Measurements from ENCODE around the gene EP400.

Gene EP400

GRCh38 chr12:131987552-131987951 is 37.8 kb downstream of the EP400 start:
- no peak for DNase-seq (ENCODE audit: low read depth in 2 of 2)

DNA sequence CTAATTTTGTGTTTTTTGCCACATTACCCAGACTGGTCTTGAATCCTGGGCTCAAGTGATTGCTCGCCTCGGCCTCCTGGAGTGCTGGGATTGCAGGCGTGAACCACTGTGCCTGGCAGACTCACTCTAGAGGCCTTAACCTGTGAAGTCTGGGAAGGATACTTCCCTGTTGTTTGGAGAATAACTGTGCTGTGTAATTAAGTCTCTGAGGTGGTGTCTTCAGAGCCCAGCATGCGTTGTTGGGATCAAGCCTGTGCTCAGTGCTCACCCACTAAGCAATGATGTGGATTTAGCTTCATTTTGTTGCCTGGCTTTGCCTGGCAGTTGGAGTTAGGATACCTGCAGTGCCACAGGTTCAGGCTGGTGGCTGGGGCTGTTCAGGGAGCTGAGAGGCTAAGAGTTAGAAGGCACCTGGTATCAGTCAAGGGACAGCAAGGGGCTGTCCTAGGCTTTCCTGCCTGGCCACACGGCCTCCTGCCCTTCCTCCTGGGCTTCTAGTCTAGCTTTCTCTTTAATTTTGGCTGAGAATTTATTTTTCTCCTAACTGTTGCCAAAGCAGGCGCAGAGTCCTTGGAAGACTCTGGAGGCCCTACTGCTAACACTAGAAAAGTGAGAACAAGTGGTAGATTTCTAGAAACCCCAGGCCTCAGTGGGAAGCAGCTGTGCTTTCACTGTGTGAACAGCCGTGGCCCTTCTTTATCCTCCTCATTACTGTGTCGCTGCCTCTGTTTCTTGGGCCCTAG is 38.5 kb downstream of the EP400 start:
- no peak for DNase-seq (ENCODE audit: low read depth in 2 of 2)

GRCh38 chr12:131989021-131989420 is 39.3 kb downstream of the EP400 start:
- no peak for DNase-seq (ENCODE audit: low read depth in 2 of 2)

GRCh38 chr12:131990066-131990979 is 40.6 kb downstream of the EP400 start:
- no peak for DNase-seq (ENCODE audit: low read depth in 2 of 2)

GRCh38 chr12:131990980-131991305 is 41.2 kb downstream of the EP400 start:
- DNase-seq (ENCODE audit: low read depth in 2 of 2): no peak

DNA sequence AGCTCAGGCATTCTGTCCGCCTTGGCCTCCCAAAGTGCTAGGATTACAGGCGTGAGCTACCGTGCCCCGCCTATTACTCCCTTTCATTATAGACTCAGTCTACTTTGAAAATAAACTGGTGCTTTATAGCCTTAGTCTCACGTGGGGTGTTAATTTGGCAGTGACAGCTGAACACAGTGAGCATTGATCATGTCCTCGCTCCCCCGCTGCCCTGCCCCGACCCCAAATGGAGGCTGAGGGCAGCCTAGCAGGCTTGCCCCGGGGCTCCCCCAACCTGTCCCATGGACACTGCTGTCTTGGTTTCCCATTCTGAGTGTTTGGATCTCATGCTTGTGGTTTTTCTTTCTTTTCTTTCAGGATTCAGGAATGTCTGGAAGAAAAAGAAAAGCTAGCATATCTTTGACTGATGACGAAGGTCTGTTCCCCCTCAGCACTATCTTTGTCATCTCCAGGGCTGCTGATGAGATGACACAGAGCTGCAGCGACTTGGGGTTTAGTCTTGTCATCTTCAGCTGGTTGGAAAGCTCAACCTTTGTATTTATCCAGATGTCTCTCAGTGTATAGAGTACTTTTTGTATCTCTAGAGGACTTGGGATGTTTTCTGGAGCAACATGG is 42.2 kb downstream of the EP400 start:
- no peak for DNase-seq (ENCODE audit: low read depth in 2 of 2)

- no peak for DNase-seq (ENCODE audit: low read depth in 2 of 2)
Observed at GRCh38 chr12:131994589-131994988, 44.8 kb downstream of the EP400 start.

- DNase-seq (ENCODE audit: low read depth in 2 of 2): no peak
Observed at GRCh38 chr12:132000286-132000872, 50.6 kb downstream of the EP400 start.

DNA sequence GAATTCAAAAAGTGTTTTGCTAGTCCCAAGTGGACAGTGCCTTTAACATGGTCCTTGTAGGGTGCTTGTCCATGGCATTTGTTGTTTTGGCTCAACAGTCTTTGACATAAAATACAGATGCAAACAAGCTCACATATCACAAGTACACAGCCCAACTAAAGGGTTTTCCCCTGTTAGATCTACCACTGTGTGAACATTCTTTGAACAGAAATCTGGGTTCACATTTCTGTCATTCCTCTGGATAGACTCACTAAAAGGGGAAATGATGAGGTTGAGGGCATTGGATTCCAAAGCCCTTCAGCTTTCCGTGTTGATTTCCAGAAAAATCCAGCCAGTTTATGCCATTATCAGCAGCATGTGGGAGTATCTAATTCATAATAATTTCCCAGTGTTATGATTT is 54.1 kb downstream of the EP400 start:
- DNase-seq (ENCODE audit: low read depth in 2 of 2): peak; percentile 44 to 52

DNA sequence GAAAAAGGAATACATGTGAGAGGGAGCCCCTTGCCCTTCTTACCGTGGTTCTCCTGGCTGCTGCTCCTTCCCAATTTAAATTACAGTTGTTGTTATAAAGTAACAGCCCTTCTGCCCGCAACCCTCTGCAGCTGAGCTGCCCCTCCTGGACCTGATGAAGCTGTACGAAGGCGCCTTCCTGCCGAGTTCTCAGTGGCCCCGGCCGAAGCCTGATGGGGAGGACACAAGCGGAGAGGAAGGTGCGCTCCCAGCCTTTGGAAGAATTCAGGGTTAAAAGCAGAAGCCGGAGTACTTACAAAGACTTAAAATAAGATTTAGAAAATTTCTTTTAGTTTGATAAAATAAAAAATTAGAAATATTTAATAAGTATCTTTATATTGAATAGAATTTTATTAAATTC is 55.2 kb downstream of the EP400 start:
- no peak for DNase-seq (ENCODE audit: low read depth in 2 of 2)

GRCh38 chr12:132006056-132006680 is 56.4 kb downstream of the EP400 start:
- DNase-seq (ENCODE audit: low read depth in 2 of 2): no peak

DNA sequence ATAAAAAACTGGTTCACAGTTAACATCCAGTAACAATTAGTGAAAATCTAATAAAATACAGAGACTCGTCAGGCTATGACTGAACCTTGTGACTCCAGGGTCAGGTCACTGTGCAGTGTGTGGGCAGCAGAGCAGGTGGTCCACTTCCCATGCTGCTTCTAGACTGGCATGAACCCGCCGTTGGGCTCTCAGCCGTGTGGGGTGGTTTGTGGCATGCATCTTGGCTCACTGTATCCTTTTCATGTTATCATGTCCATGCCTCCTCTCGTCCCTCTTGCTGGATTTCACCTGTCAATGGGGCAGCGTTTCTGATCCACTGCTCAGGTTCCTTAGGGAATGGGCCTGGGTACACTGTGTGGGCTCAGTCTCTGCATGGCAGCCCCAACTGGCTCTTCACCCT is 57.3 kb downstream of the EP400 start:
- DNase-seq (ENCODE audit: low read depth in 2 of 2): no peak

DNA sequence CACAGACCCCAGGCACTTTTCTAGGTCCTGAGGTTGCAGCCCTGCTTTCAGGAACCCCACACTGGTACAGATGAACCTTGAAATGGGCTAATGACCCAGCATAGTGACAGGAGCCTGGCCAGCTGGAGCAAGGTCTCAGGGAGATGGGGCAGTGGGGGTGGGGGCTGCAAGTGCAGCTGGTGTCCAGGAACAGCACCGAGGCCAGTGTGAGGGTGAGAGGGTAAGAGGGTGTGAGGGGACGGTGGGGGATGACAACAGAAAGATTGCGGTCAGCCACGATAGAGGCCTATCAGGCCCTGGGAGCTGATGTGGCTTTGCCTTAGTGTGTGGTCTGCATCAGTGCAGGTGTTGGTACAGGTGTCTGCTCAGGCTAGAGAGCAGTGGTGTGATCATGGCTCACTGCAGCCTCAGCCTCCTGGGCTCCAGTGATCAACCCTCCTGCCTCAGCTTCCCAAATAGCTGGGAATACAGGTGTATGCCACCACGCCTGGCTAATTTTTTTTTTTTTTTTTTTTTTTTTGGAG is 59.7 kb downstream of the EP400 start:
- DNase-seq (ENCODE audit: low read depth in 2 of 2): no peak

DNA sequence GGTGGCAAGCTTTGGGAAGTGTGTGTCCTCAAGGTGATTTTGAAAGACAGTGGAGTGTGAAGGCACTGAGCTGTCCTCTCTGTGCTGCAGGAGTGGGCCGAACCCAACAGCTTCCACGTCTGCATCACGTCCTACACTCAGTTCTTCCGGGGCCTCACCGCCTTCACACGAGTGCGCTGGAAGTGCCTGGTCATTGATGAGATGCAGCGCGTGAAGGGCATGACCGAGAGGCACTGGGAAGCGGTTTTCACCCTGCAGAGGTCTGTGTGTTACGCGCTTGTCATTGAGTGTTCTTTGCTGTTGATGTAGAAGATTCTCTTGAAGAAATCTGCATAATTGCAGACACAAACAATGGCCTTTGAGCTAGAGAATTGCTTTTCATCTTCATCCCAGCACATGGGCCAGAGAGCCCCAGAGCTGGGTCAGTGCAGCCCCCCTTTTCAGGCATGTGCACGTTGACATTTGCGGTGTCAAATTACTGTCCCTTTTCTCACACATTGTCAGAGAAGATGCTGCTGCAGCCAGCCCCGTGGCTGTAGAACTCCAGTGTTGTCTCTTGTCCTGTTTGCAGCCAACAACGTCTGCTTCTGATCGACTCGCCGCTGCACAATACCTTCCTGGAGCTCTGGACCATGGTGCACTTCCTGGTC is 63.3 kb downstream of the EP400 start:
- no peak for DNase-seq (ENCODE audit: low read depth in 2 of 2)

GRCh38 chr12:132014092-132014914 is 64.6 kb downstream of the EP400 start:
- no peak for DNase-seq (ENCODE audit: low read depth in 2 of 2)

GRCh38 chr12:132014915-132015280 is 65.2 kb downstream of the EP400 start:
- DNase-seq (ENCODE audit: low read depth in 2 of 2): no peak

- no peak for DNase-seq (ENCODE audit: low read depth in 2 of 2)
Observed at GRCh38 chr12:132015686-132016430, 66.1 kb downstream of the EP400 start.

- DNase-seq (ENCODE audit: low read depth in 2 of 2): no peak
Observed at GRCh38 chr12:132018193-132018916, 68.6 kb downstream of the EP400 start.

- no peak for DNase-seq (ENCODE audit: low read depth in 2 of 2)
Observed at GRCh38 chr12:132019891-132020290, 70.1 kb downstream of the EP400 start.

Measured in fibroblast of skin of left quadriceps (primary cell).